22Rv1 (cell line): ENCODE results near the gene SNAPC4.

Experiments
- CTCF ChIP-seq: fragments of 450-650 bp; IDR thresholded peaks from 2 replicates; pipeline ENCODE4 v1.5.1; 2017; ENCODE audit warnings: mild to moderate bottlenecking
- ZFX ChIP-seq: fragments of 450-650 bp; IDR thresholded peaks from 2 replicates; pipeline ENCODE4 v1.6.1; 2017; ENCODE audit warnings: antibody characterized with exemption, borderline replicate concordance

DNA sequence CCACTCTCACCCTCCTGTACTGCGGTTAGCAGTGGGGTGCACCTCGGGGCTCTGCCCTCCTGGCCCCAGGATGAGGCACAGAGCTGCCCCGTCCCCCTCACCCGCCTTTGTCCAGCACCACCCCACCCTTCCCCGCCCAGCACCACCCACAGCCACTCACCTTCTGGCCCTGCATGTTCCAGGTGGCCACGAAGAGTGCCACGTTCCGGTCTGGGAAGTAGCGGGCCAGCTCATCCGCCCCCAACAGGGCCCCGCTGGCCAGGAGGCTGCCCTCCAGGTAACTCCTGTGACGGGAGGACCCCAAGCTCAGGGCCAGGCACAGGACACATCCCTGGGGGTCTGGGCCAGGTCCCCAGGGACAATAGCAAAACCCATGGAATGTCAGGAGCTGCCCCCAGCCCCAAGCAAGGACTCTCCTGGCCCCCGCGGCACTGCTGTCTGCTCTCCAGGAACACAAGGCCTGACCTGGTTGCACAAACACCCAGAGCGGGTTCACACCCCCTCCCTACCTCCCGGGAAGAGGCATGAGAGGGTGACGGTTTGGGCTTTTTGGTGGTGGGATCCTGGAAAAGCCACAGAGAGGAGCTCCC lies 34.7 kb upstream of the SNAPC4 start:
- TF ChIP-seq CTCF (no peak), ZFX (no peak)
